Chondrocyte (in vitro differentiated cells): ENCODE data around the gene MMP25. TPM values are rescaled to one million over a fixed set of nuclear protein-coding genes. Genes with fewer than 3 reads are reported as not detected.
A peak's percentile ranks its signal among the peaks of the same experiment; 100 is the strongest.

ENCODE experiments used
- DNase-seq: peaks from one replicate; pipeline ENCODE4 v3.0.0; 2021; ENCODE audit warnings: mixed read lengths, low spot score
- H3K27ac Mint-ChIP-seq: one replicate; pipeline ENCODE4 v1.8.0; 2021; ENCODE audit warnings: mild to moderate bottlenecking, moderate library complexity, mixed read lengths; ENCODE audit not compliant: unreplicated experiment
- H3K27me3 Mint-ChIP-seq: 2 replicates; pipeline ENCODE4 v1.8.0; 2021; ENCODE audit warnings: low read depth, mixed read lengths
- H3K36me3 Mint-ChIP-seq: 2 replicates; pipeline ENCODE4 v1.8.0; 2021; ENCODE audit warnings: low read depth, mixed read lengths
- H3K4me1 Mint-ChIP-seq: 2 replicates; pipeline ENCODE4 v1.8.0; 2021; ENCODE audit warnings: low read depth, mild to moderate bottlenecking, mixed read lengths
- H3K4me3 Mint-ChIP-seq: one replicate; pipeline ENCODE4 v1.8.0; 2021; ENCODE audit warnings: mild to moderate bottlenecking, moderate library complexity, mixed read lengths; ENCODE audit not compliant: unreplicated experiment
- H3K9me3 Mint-ChIP-seq: 2 replicates; pipeline ENCODE4 v1.8.0; 2021; ENCODE audit warnings: low read depth, mixed read lengths
- CTCF ChIP-seq: fragments of 200-600 bp; sonication (generic); IDR thresholded peaks from 2 replicates; pipeline ENCODE4 v1.5.0; 2021; ENCODE audit warnings: antibody characterized with exemption, mild to moderate bottlenecking, moderate library complexity
- total RNA-seq: library from RNA; stranded (reverse); gene quantifications from 3 replicates; pipeline ENCODE4 v1.2.1, GENCODE V29; 2021

Gene MMP25
- total RNA-seq, 1 donor from 2014 or later: not detected

GRCh38 chr16:3097266-3097665 is 50.9 kb downstream of the MMP25 start:
- Mint-ChIP-seq H3K4me1 (peaks cover 6% of the 10 kb centered on the region), H3K4me3 (no peak overlapping the region), H3K27me3 (peaks cover 9% of the 10 kb centered on the region), H3K9me3 (no peaks in the 10 kb centered on the region), H3K36me3 (no peaks in the 10 kb centered on the region), H3K27ac (no peak overlapping the region)
- no peak for DNase-seq
- TF ChIP-seq CTCF: no peak

GRCh38 chr16:3098459-3099394 is 52.4 kb downstream of the MMP25 start, which contains the start of gene ZSCAN10:
TSS of gene ZSCAN10 (minus strand) at chr16:3099294. CDS start at chr16:3092937, 6,357 bp downstream.
- no peak for DNase-seq
- Mint-ChIP-seq H3K27me3 (peaks cover 7% of the 10 kb centered on the region), H3K9me3 (no peaks in the 10 kb centered on the region), H3K4me1 (peaks cover 6% of the 10 kb centered on the region), H3K36me3 (no peaks in the 10 kb centered on the region), H3K27ac (no peak within 1 kb of the TSS), H3K4me3 (peak within 1 kb of the TSS; percentile 66)
- TF ChIP-seq CTCF: no peak

- H3K27ac Mint-ChIP-seq: no peak overlapping the region
- DNase-seq: no peak
- no peaks in the 10 kb centered on the region for H3K36me3 Mint-ChIP-seq
- peaks cover 7% of the 10 kb centered on the region for H3K27me3 Mint-ChIP-seq
- H3K4me1 Mint-ChIP-seq: peaks cover 6% of the 10 kb centered on the region
- no peak overlapping the region for H3K4me3 Mint-ChIP-seq
- TF ChIP-seq CTCF: no peak
- H3K9me3 Mint-ChIP-seq: no peaks in the 10 kb centered on the region
These were observed 53.0 kb downstream of the MMP25 start for GRCh38 chr16:3099395-3099731.

- no peak overlapping the region for H3K27ac Mint-ChIP-seq
These were observed 53.6 kb downstream of the MMP25 start for GRCh38 chr16:3099732-3100499.

More at GRCh38 chr16:3099732-3100499, 53.6 kb downstream of the MMP25 start:
- TF ChIP-seq CTCF: no peak
- Mint-ChIP-seq H3K9me3 (no peaks in the 10 kb centered on the region), H3K4me1 (peaks cover 6% of the 10 kb centered on the region), H3K4me3 (peak overlapping the region; percentile 66), H3K36me3 (no peaks in the 10 kb centered on the region), H3K27me3 (peaks cover 7% of the 10 kb centered on the region)
- no peak for DNase-seq
